Hepatocyte (in vitro differentiated cells): ENCODE results near the gene FSHR. TPM values are rescaled to one million over a fixed set of nuclear protein-coding genes. Genes with fewer than 3 reads are reported as not detected.

Experiments
- DNase-seq: peaks from one replicate; pipeline ENCODE4 v3.0.0-alpha.2; 2016; ENCODE audit warnings: low spot score
- H2AFZ ChIP-seq: fragments of 200-600 bp; sonication (generic); 2 replicates; pipeline ENCODE4 v1.6.0; 2016; ENCODE audit warnings: antibody characterized with exemption, mild to moderate bottlenecking
- H3K27ac ChIP-seq: fragments of 200-600 bp; sonication (generic); 2 replicates; pipeline ENCODE4 v1.5.1; 2016; ENCODE audit warnings: mild to moderate bottlenecking
- H3K27me3 ChIP-seq: fragments of 200-600 bp; sonication (generic); 2 replicates; pipeline ENCODE4 v1.6.1; 2016
- H3K36me3 ChIP-seq: fragments of 200-600 bp; sonication (generic); replicated peaks from 2 replicates; pipeline ENCODE4 v1.5.1; 2016; ENCODE audit warnings: low read depth; ENCODE audit not compliant: insufficient read depth
- H3K4me1 ChIP-seq: fragments of 200-600 bp; sonication (generic); 2 replicates; pipeline ENCODE4 v1.5.1; 2016; ENCODE audit warnings: mild to moderate bottlenecking, moderate library complexity; ENCODE audit not compliant: insufficient read depth
- H3K4me2 ChIP-seq: fragments of 200-600 bp; sonication (generic); 2 replicates; pipeline ENCODE4 v1.6.0; 2016
- H3K4me3 ChIP-seq: fragments of 200-600 bp; sonication (generic); 2 replicates; pipeline ENCODE4 v1.5.1; 2016; ENCODE audit warnings: mild to moderate bottlenecking
- H3K79me2 ChIP-seq: fragments of 200-600 bp; sonication (generic); 2 replicates; pipeline ENCODE4 v1.6.0; 2017; ENCODE audit warnings: mild to moderate bottlenecking
- H3K9me2 ChIP-seq: fragments of 200-600 bp; sonication (generic); replicated peaks from 2 replicates; pipeline ENCODE4 v1.6.0; 2017; ENCODE audit warnings: mild to moderate bottlenecking; ENCODE audit not compliant: insufficient read depth
- H3K9me3 ChIP-seq: fragments of 200-600 bp; sonication (generic); 2 replicates; pipeline ENCODE4 v1.5.1; 2016; ENCODE audit warnings: low read depth, mild to moderate bottlenecking
- H4K20me1 ChIP-seq: fragments of 200-600 bp; sonication (generic); 2 replicates; pipeline ENCODE4 v1.6.0; 2016; ENCODE audit warnings: mild to moderate bottlenecking; ENCODE audit not compliant: insufficient read depth, poor library complexity, severe bottlenecking
- EZH2 ChIP-seq: fragments of 200-600 bp; sonication (generic); IDR thresholded peaks from 2 replicates; pipeline ENCODE4 v1.6.1; 2016; ENCODE audit warnings: antibody characterized with exemption, mild to moderate bottlenecking, borderline replicate concordance
- EZH2phosphoT487 ChIP-seq: fragments of 200-600 bp; sonication (generic); IDR thresholded peaks from one replicate; pipeline ENCODE4 v1.6.1; 2018; ENCODE audit warnings: antibody characterized with exemption, mild to moderate bottlenecking, low read depth, moderate library complexity; ENCODE audit not compliant: unreplicated experiment, severe bottlenecking
- WGBS: methylation state at CpG from one replicate; pipeline ENCODE4 v1.1.6; 2016; ENCODE audit warnings: low lambda C conversion rate; ENCODE audit errors: missing lambda C conversion rate; 5-methylcytosine and 5-hydroxymethylcytosine counted together
- polyA plus RNA-seq: library from polyadenylated mRNA; unstranded; fragments of >200 nt; fragmentation: Nextera tagmentation; extraction: Ambion mirVana; gene quantifications from 2 replicates; pipeline ENCODE4 v1.2.1, GENCODE V29; 2016
- total RNA-seq: library from RNA; depleted of rRNA; stranded (reverse); fragments of >200 nt; gene quantifications from 2 replicates; pipeline ENCODE4 v1.2.3, GENCODE V29; 2014
- TF ChIP-seq, protein P1 (sequence below): fragments of 200-600 bp; sonication (generic); IDR thresholded peaks from 2 replicates; pipeline ENCODE4 v1.5.1; 2016; ENCODE audit warnings: antibody characterized with exemption, mild to moderate bottlenecking; ENCODE audit not compliant: poor library complexity

The FSHR gene
- total and polyA plus RNA-seq, 2 experiments from 2014 or later = 0.20 to 0.40 TPM

- Histone ChIP-seq H4K20me1 (no peaks in the 10 kb centered on the region), H3K79me2 (no peaks in the 10 kb centered on the region), H3K4me1 (peaks cover 4% of the 10 kb centered on the region), H3K4me3 (no peak overlapping the region), H3K36me3 (no peaks in the 10 kb centered on the region), H2AFZ (no peak overlapping the region), H3K9me2 (no peaks in the 10 kb centered on the region), H3K27ac (no peak overlapping the region), H3K27me3 (peaks cover 4% of the 10 kb centered on the region), H3K9me3 (no peaks in the 10 kb centered on the region), H3K4me2 (no peak overlapping the region)
- TF ChIP-seq EZH2phosphoT487 = no peak
- TF ChIP-seq EZH2 = no peak
- TF ChIP-seq, protein P1, sequence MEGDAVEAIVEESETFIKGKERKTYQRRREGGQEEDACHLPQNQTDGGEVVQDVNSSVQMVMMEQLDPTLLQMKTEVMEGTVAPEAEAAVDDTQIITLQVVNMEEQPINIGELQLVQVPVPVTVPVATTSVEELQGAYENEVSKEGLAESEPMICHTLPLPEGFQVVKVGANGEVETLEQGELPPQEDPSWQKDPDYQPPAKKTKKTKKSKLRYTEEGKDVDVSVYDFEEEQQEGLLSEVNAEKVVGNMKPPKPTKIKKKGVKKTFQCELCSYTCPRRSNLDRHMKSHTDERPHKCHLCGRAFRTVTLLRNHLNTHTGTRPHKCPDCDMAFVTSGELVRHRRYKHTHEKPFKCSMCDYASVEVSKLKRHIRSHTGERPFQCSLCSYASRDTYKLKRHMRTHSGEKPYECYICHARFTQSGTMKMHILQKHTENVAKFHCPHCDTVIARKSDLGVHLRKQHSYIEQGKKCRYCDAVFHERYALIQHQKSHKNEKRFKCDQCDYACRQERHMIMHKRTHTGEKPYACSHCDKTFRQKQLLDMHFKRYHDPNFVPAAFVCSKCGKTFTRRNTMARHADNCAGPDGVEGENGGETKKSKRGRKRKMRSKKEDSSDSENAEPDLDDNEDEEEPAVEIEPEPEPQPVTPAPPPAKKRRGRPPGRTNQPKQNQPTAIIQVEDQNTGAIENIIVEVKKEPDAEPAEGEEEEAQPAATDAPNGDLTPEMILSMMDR = no peak
- WGBS = 70% methylated on average over 1 of the region's 1 CpG
- no peak for DNase-seq
Observed at GRCh38 chr2:49042488-49042887, 111.8 kb downstream of the FSHR start.

GRCh38 chr2:49041061-49041460, 113.3 kb downstream of the FSHR start:
- H3K4me1 ChIP-seq = peaks cover 4% of the 10 kb centered on the region
- H2AFZ ChIP-seq = no peak overlapping the region
- 88% methylated on average over 4 of the region's 4 CpGs for WGBS
- H3K4me2 ChIP-seq = no peak overlapping the region
- H3K79me2 ChIP-seq = no peaks in the 10 kb centered on the region
- TF ChIP-seq, protein P1 = no peak
- no peak for DNase-seq
- no peaks in the 10 kb centered on the region for H3K36me3 ChIP-seq
- no peaks in the 10 kb centered on the region for H3K27me3 ChIP-seq
- no peaks in the 10 kb centered on the region for H3K9me2 ChIP-seq
- no peak overlapping the region for H3K27ac ChIP-seq
- no peaks in the 10 kb centered on the region for H3K9me3 ChIP-seq
- H4K20me1 ChIP-seq = no peaks in the 10 kb centered on the region
- no peak overlapping the region for H3K4me3 ChIP-seq

- Histone ChIP-seq H4K20me1 (no peaks in the 10 kb centered on the region), H3K9me3 (no peaks in the 10 kb centered on the region), H3K27me3 (no peaks in the 10 kb centered on the region), H3K27ac (no peak overlapping the region), H3K4me2 (no peak overlapping the region), H2AFZ (no peak overlapping the region), H3K4me1 (no peaks in the 10 kb centered on the region), H3K4me3 (no peak overlapping the region), H3K9me2 (no peaks in the 10 kb centered on the region), H3K79me2 (no peaks in the 10 kb centered on the region), H3K36me3 (no peaks in the 10 kb centered on the region)
- no peak for DNase-seq
- TF ChIP-seq EZH2 (no peak), EZH2phosphoT487 (no peak)
- TF ChIP-seq, protein P1 = no peak
Observed at GRCh38 chr2:49037197-49037596, 117.1 kb downstream of the FSHR start.

- H3K27ac ChIP-seq = no peak overlapping the region
- H3K4me2 ChIP-seq = no peak overlapping the region
- H3K4me1 ChIP-seq = no peaks in the 10 kb centered on the region
- no peaks in the 10 kb centered on the region for H3K79me2 ChIP-seq
- H3K27me3 ChIP-seq = no peaks in the 10 kb centered on the region
- DNase-seq = no peak
- H3K36me3 ChIP-seq = no peaks in the 10 kb centered on the region
- no peaks in the 10 kb centered on the region for H4K20me1 ChIP-seq
- TF ChIP-seq EZH2 (no peak), EZH2phosphoT487 (no peak)
- TF ChIP-seq, protein P1 = no peak
- no peaks in the 10 kb centered on the region for H3K9me2 ChIP-seq
- H2AFZ ChIP-seq = no peak overlapping the region
- no peaks in the 10 kb centered on the region for H3K9me3 ChIP-seq
- H3K4me3 ChIP-seq = no peak overlapping the region
- WGBS = 71% methylated on average over 1 of the region's 1 CpG
Observed at GRCh38 chr2:49035481-49035880, 118.8 kb downstream of the FSHR start.
